OCI-LY7 (cell line): ENCODE measurements around the gene PDGFRA. TPM values are rescaled to one million over a fixed set of nuclear protein-coding genes. Genes with fewer than 3 reads are reported as not detected.

Experiments
- BruUV-seq: library from RNA; stranded (reverse); fragments of 400-500 nt; replicated peaks from 2 replicates; lab custom pipeline; 2021; lab: Mats Ljungman, UMichigan
- CTCF ChIA-PET: fragments of 300-600 bp; sonication (Branson Sonifier 250); formaldehyde crosslinking; loops from one replicate; lab custom pipeline; 2022; ENCODE audit warnings: antibody characterized with exemption; ENCODE audit not compliant: unreplicated experiment; lab: Charles Lee
- POLR2A ChIA-PET: fragments of 300-600 bp; sonication (Branson Sonifier 250); formaldehyde crosslinking; loops from one replicate; lab custom pipeline; 2022; ENCODE audit warnings: antibody characterized with exemption; lab: Charles Lee
- DNase-seq: peaks from one replicate; pipeline ENCODE4 v3.0.0-alpha.2; 2015; ENCODE audit warnings: low spot score
- H2AFZ ChIP-seq: fragments of 200-600 bp; sonication (generic), shearing (Covaris generic); 2 replicates; pipeline ENCODE4 v1.6.1; 2014; ENCODE audit warnings: mild to moderate bottlenecking, antibody characterized with exemption, low read length, moderate library complexity
- H3K27ac ChIP-seq: fragments of 200-600 bp; sonication (generic); 2 replicates; pipeline ENCODE4 v1.5.1; 2014; ENCODE audit warnings: mixed run types, low read depth, mild to moderate bottlenecking, moderate library complexity, low read length, inconsistent platforms; ENCODE audit not compliant: poor library complexity, severe bottlenecking
- H3K36me3 ChIP-seq: fragments of 200-600 bp; sonication (generic); 2 replicates; pipeline ENCODE4 v1.6.1; 2014; ENCODE audit warnings: mild to moderate bottlenecking, antibody characterized with exemption, low read length, moderate library complexity, mixed read lengths; ENCODE audit not compliant: insufficient read depth
- H3K4me1 ChIP-seq: fragments of 200-600 bp; sonication (generic); 2 replicates; pipeline ENCODE4 v1.5.1; 2014; ENCODE audit warnings: mild to moderate bottlenecking, low read length; ENCODE audit not compliant: insufficient read depth, poor library complexity, severe bottlenecking
- H3K4me2 ChIP-seq: fragments of 200-600 bp; sonication (generic); 2 replicates; pipeline ENCODE4 v1.6.1; 2014; ENCODE audit warnings: mild to moderate bottlenecking, low read length
- H3K4me3 ChIP-seq: fragments of 200-600 bp; sonication (generic); 2 replicates; pipeline ENCODE4 v1.5.1; 2014; ENCODE audit warnings: mild to moderate bottlenecking, low read depth, low read length; ENCODE audit not compliant: poor library complexity, severe bottlenecking
- H3K79me2 ChIP-seq: fragments of 200-600 bp; sonication (generic); 2 replicates; pipeline ENCODE4 v1.6.1; 2016; ENCODE audit warnings: low read depth, mild to moderate bottlenecking, low read length, moderate library complexity, mixed read lengths; ENCODE audit not compliant: insufficient read depth
- H3K9me2 ChIP-seq: fragments of 200-600 bp; sonication (generic); 2 replicates; pipeline ENCODE4 v1.6.1; 2016; ENCODE audit warnings: mild to moderate bottlenecking, low read length, mixed read lengths; ENCODE audit not compliant: insufficient read depth
- H3K9me3 ChIP-seq: fragments of 200-600 bp; sonication (generic); 2 replicates; pipeline ENCODE4 v1.6.1; 2014; ENCODE audit warnings: mild to moderate bottlenecking, mixed run types, low read length, mixed read lengths
- H4K20me1 ChIP-seq: fragments of 200-600 bp; sonication (generic); 2 replicates; pipeline ENCODE4 v1.6.1; 2014; ENCODE audit warnings: mild to moderate bottlenecking, antibody characterized with exemption, low read length, moderate library complexity, mixed read lengths; ENCODE audit not compliant: insufficient read depth
- EZH2phosphoT487 ChIP-seq: fragments of 200-600 bp; sonication (generic); IDR thresholded peaks from 2 replicates; pipeline ENCODE4 v1.6.1; 2018; ENCODE audit warnings: low read depth, borderline replicate concordance, mild to moderate bottlenecking, mixed run types, antibody characterized with exemption, low read length, moderate library complexity, mixed read lengths
- intact Hi-C: fragments of 100-400 bp; cut with micrococcal nuclease; formaldehyde crosslinking; loops from one replicate; pipeline ENCODE4 v1.10.0; 2022; ENCODE audit not compliant: unreplicated experiment
- total RNA-seq, 2 experiments: library from RNA; depleted of rRNA in 1 of 2; stranded (reverse); fragments of >200 nt in 1 of 2; shearing (Covaris generic) in 1 of 2; gene quantifications; 2 replicates each; pipeline ENCODE4 v1.2.3, GENCODE V29; 2014 to 2022
- TF ChIP-seq, protein P1 (sequence below): fragments of 200-600 bp; sonication (generic); conservative IDR thresholded peaks from 2 replicates; pipeline ENCODE4 v1.5.1; 2014; ENCODE audit warnings: mild to moderate bottlenecking, antibody characterized with exemption, low read length, moderate library complexity, mixed read lengths

The PDGFRA gene
- total RNA-seq, 2 experiments from 2014 or later = not detected

DNA sequence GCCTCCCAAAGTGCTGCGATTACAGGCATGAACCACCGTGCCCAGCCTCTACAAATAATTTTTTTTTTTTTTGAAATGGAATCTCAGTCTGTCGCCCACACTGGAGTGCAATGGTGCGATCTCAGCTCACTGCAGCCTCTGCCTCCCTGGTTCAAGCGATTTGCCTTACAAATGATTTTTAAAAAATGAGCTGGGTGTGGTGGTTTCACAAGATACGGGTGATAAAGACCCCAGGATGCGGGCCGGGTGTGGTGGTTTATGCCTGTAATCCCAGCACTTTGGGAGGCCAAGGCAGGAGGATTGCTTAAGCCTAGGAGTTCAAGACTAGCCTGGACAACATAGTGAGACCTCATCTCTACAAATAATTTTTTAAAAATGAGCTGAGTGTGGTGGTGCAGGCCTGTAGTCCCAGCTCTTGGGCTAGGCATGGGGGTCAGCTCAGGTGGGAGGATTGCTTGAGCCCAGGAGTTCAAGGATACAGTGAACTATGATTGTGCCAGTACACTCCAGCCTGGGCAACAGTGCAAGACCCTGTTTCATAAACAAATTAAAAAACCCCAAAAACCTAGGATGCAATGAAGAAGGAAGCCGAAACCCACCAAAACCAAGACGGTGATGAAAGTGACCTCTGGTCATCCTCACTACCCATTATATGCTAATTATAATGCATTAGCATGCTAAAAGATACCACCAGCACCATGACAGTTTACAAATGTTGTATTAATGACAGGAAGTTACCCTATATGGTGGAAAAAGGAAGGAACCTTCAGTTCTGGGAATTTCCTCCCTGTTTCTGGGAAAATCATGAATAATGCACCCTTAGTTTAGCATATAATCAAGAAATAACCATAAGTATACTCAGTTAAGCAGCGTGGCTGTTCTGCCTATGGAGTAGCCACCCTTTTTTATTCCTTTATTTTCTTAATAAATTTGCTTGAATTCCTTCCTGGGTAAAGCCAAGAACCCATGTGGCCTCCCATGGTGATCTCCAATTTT, 27.7 kb downstream of the PDGFRA start:
- Histone ChIP-seq H4K20me1 (no peaks in the 10 kb centered on the region), H3K4me1 (no peaks in the 10 kb centered on the region), H3K36me3 (no peaks in the 10 kb centered on the region), H3K27ac (no peak overlapping the region), H3K9me3 (no peaks in the 10 kb centered on the region), H3K4me3 (no peak overlapping the region), H3K4me2 (no peak overlapping the region), H3K79me2 (no peaks in the 10 kb centered on the region), H3K9me2 (no peaks in the 10 kb centered on the region), H2AFZ (no peak overlapping the region)
- ChIA-PET CTCF (no interaction called here), POLR2A (no interaction called here)
- no TSS peak for BruUV-seq
- intact Hi-C loops = no loop called here
- TF ChIP-seq, protein P1, sequence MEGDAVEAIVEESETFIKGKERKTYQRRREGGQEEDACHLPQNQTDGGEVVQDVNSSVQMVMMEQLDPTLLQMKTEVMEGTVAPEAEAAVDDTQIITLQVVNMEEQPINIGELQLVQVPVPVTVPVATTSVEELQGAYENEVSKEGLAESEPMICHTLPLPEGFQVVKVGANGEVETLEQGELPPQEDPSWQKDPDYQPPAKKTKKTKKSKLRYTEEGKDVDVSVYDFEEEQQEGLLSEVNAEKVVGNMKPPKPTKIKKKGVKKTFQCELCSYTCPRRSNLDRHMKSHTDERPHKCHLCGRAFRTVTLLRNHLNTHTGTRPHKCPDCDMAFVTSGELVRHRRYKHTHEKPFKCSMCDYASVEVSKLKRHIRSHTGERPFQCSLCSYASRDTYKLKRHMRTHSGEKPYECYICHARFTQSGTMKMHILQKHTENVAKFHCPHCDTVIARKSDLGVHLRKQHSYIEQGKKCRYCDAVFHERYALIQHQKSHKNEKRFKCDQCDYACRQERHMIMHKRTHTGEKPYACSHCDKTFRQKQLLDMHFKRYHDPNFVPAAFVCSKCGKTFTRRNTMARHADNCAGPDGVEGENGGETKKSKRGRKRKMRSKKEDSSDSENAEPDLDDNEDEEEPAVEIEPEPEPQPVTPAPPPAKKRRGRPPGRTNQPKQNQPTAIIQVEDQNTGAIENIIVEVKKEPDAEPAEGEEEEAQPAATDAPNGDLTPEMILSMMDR = no peak
- TF ChIP-seq EZH2phosphoT487 = no peak
- no peak for DNase-seq

DNA sequence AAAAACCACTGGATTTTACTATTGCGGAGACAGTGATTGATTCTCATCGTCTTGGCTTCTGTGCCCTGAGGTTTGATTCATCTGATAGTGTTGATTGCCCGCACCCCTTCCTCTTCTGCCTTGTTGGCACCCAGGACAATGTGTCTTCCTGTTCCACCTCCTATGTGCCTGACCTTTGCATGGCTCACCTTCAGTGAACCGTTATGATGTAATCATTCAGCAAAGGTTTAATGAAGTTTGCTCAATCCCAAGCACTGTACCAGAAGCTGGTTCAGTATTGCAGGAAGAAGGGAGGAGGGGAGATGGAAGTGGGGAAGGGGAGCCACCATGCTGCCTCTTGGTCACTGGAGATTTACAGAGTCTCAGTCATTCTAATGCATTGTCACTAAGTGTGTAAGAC, 36.3 kb downstream of the PDGFRA start:
- Histone ChIP-seq H4K20me1 (no peaks in the 10 kb centered on the region), H3K36me3 (no peaks in the 10 kb centered on the region), H3K27ac (no peak overlapping the region), H3K4me2 (no peak overlapping the region), H3K4me3 (no peak overlapping the region), H3K79me2 (no peaks in the 10 kb centered on the region), H3K9me2 (no peaks in the 10 kb centered on the region), H3K9me3 (no peaks in the 10 kb centered on the region), H2AFZ (no peak overlapping the region), H3K4me1 (no peaks in the 10 kb centered on the region)
- POLR2A ChIA-PET = interaction anchor here (0.7 kb wide), 2 partner anchors 208 to 308 kb away, joined by 3 to 4 read pairs; no protein-coding TSS in a partner anchor
- CTCF ChIA-PET = no interaction called here
- intact Hi-C loops = no loop called here
- TF ChIP-seq, protein P1 = no peak
- no peak for TF ChIP-seq EZH2phosphoT487
- DNase-seq = no peak
- no TSS peak for BruUV-seq

DNA sequence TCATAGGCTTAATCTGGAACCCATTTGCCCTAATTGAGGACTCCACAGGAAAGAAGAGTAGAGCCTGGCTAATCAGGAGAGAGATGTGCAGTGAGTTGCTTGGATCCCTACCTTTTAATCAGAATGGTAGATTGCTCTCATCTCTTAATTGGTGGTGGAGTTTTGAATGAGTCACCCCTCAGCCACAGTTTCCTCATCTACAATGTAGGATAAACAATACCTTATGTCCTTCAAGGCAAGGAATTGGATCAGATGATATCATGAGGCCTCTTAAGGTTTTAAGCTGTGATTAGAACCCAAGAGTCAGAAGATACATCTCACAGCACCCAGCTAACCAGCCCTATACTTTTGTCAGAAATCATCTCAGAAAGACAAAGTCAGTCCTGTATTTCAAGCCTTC, 39.1 kb downstream of the PDGFRA start:
- BruUV-seq = no TSS peak
- Histone ChIP-seq H2AFZ (no peak overlapping the region), H3K4me2 (no peak overlapping the region), H4K20me1 (no peaks in the 10 kb centered on the region), H3K79me2 (no peaks in the 10 kb centered on the region), H3K9me2 (no peaks in the 10 kb centered on the region), H3K27ac (no peak overlapping the region), H3K36me3 (no peaks in the 10 kb centered on the region), H3K4me1 (no peaks in the 10 kb centered on the region), H3K4me3 (no peak overlapping the region), H3K9me3 (no peaks in the 10 kb centered on the region)
- DNase-seq = no peak
- intact Hi-C loops = no loop called here
- ChIA-PET POLR2A (no interaction called here), CTCF (no interaction called here)
- TF ChIP-seq, protein P1 = no peak
- no peak for TF ChIP-seq EZH2phosphoT487
